RWPE1 (cell line): Measurements from ENCODE around the gene ZFP90.
"Not testable (repeated sequence)": the region's sequence is repeated elsewhere in the genome, so short reads cannot be mapped to it uniquely, and the experiment has no call there.

Experiments used
- CTCF ChIA-PET: fragments of 350-600 bp; sonication (Branson Sonifier 250); formaldehyde crosslinking; extraction: SDS; loops from one replicate; lab custom pipeline; 2021; lab: Yijun Ruan, JAX
- POLR2A ChIA-PET: fragments of 400-600 bp; formaldehyde crosslinking; extraction: SDS; loops from one replicate; lab custom pipeline; 2020; ENCODE audit warnings: antibody characterized with exemption; ENCODE audit not compliant: low non-redundant PET; lab: Yijun Ruan, JAX
- DNase-seq: peaks from one replicate; pipeline ENCODE4 v3.0.0; 2012; ENCODE audit warnings: low spot score
- H3K27ac ChIP-seq: fragments of 450-650 bp; 2 replicates; pipeline ENCODE4 v1.5.1; 2017
- TF ChIP-seq, protein P1 (sequence below): fragments of 450-650 bp; conservative IDR thresholded peaks from 2 replicates; pipeline ENCODE4 v1.5.1; 2017; ENCODE audit warnings: low read depth, mild to moderate bottlenecking

The ZFP90 gene

DNA sequence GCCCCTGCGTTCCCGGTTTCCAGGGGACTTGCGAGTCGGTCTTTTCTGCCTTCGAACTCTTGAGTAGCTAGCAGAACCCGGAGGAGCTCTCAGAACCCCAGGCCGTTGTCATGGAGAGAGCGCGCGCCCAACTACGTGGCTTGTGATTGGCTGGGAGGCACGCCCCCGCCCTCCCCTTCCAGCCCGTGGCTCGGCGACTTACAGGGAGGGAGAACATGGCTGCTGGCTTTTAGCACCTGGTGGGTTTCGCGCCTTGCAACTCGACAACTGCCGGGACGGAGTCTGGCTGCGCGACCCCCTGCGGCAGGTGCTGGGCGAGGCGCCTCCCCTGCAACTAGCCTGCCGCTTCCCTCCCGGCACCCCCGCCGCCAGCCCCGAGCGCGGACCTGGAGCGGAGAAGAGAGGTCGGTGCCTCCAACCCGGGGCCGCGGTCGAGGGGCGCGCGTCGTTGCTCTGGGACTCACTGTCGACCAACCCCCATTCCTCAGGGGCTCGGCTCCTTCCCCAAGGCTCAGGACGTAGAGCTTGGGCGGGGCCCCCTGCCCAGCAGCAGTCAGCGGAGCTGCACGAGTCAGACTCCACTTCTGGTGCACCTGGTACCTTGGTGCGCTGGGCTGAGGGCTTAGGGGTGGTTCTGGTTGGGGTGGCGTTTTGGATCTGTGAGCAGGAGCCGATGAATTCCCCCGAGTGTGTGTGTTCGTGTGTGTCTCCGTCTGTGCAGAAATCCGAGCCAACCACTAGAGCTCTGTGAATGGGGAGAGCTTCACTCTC lies 9.0 kb upstream of the ZFP90 start:
- peak overlapping the region; percentile 69 for H3K27ac ChIP-seq
- TF ChIP-seq, protein P1, sequence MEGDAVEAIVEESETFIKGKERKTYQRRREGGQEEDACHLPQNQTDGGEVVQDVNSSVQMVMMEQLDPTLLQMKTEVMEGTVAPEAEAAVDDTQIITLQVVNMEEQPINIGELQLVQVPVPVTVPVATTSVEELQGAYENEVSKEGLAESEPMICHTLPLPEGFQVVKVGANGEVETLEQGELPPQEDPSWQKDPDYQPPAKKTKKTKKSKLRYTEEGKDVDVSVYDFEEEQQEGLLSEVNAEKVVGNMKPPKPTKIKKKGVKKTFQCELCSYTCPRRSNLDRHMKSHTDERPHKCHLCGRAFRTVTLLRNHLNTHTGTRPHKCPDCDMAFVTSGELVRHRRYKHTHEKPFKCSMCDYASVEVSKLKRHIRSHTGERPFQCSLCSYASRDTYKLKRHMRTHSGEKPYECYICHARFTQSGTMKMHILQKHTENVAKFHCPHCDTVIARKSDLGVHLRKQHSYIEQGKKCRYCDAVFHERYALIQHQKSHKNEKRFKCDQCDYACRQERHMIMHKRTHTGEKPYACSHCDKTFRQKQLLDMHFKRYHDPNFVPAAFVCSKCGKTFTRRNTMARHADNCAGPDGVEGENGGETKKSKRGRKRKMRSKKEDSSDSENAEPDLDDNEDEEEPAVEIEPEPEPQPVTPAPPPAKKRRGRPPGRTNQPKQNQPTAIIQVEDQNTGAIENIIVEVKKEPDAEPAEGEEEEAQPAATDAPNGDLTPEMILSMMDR = no peak
- POLR2A ChIA-PET = interaction anchor here (0.6 kb wide), 1 partner anchor 551 kb away, joined by 3 read pairs; no protein-coding TSS in a partner anchor
- DNase-seq = peak; percentile 99
- CTCF ChIA-PET = interaction anchor here (0.5 to 1.2 kb wide), 7 partner anchors 60 to 322 kb away, joined by 3 to 7 read pairs (median 3); no protein-coding TSS in a partner anchor

DNA sequence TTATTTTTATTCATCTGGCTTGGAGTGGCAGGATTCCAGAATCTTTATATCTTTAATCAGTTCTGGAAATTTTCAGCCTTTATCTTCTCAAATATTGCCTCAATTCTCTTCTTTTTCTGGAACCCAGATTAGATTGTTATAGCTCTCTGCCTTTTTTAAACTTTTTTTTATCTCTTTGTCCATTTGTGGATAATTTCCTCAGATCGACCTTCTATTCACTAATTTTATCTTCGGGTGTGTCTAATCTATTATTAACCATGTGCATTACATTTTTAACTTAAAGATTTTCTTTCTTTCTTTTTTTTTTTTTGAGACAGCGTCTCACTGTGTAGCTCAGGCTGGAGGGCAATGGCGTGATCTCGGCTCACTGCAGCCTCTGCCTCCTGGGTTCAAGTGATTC lies 5.2 kb upstream of the ZFP90 start:
- H3K27ac ChIP-seq = no peak overlapping the region
- ChIA-PET POLR2A (no interaction called here), CTCF (interaction anchor here (1.2 kb wide), 1 partner anchor 56 kb away, joined by 3 read pairs; no protein-coding TSS in a partner anchor)
- TF ChIP-seq, protein P1 = no peak
- DNase-seq = no peak

DNA sequence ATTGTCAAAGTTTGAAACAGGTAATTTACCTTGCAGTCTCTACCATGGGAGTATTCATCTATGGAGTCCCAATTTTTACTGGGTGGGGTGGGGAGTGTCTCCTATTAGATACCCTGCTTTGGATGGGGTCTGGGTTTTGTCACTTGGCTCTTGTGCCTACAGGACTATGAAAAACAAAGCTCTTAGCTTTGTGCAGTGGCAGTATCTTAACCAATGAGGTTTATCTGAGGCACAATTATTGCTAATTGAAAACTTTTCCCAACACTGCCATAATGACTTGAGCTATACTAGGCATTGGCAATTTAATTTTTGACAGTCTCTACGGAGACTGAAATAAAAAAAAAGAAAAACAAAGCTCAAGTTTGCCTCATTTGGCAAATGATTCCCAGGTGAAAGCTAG lies 3.8 kb upstream of the ZFP90 start:
- ChIA-PET POLR2A (no interaction called here), CTCF (no interaction called here)
- DNase-seq = no peak

DNA sequence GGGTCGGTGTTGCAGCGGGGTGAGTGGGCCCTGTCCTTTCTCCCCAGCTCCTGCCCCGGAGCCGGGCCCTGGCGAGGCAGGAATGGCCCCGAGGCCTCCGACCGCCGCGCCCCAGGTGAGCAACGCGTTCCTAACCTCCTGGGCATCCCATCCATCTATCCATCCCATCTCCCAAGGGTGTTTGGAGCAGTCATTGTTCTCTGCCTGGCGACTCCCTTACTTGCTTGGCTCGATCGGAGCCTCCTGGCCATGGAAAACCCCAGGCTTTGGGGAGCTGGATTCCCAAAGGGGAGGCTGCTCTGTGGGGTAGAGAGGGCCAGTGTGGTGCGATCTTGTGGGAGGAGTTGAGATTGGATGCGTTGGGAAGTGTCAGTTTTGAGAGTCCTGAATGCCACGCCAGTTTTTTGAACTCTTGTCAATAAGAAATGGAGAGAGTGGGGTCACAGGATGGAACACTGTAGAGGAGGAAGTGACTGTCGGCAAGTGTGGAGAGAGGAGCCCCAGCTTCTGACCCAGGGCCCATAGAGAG lies 684 bp downstream of the ZFP90 start:
- H3K27ac ChIP-seq = peak overlapping the region; percentile 77
- peak; percentile 49 for DNase-seq
- ChIA-PET CTCF (interaction anchor here (0.6 to 1.0 kb wide), 3 partner anchors 13 to 375 kb away, joined by 4 read pairs; no protein-coding TSS in a partner anchor), POLR2A (no interaction called here)
- TF ChIP-seq, protein P1 = no peak

More for the DNA sequence above, 3.8 kb upstream of the ZFP90 start:
- TF ChIP-seq, protein P1 = no peak
- H3K27ac ChIP-seq = no peak overlapping the region

DNA sequence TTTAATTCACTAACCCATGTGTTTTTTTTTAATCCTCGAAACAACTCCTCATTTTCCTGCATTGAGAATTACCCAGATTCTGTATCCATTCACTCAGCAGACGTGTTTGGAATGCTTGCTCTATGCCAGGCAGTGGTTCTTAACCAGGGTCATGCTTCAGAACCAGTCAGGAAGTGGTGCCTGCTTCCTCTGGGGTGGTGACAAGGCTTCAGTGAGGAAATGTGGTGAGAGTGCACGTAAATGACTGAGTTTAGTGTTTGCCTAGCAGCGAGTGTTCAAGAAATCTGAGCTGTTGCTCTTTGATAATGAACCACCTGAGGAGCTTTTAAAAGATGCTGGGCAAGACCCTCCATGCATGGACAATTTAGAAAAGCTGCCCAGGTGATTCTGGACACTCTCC lies 9.9 kb downstream of the ZFP90 start:
- ChIA-PET POLR2A (interaction anchor here (0.5 kb wide), 1 partner anchor 978 kb away, joined by 6 read pairs; no protein-coding TSS in a partner anchor), CTCF (interaction anchor here (1.0 kb wide), 1 partner anchor 20 kb away, joined by 3 read pairs; no protein-coding TSS in a partner anchor)
- no peak overlapping the region for H3K27ac ChIP-seq
- TF ChIP-seq, protein P1 = no peak
- no peak for DNase-seq

DNA sequence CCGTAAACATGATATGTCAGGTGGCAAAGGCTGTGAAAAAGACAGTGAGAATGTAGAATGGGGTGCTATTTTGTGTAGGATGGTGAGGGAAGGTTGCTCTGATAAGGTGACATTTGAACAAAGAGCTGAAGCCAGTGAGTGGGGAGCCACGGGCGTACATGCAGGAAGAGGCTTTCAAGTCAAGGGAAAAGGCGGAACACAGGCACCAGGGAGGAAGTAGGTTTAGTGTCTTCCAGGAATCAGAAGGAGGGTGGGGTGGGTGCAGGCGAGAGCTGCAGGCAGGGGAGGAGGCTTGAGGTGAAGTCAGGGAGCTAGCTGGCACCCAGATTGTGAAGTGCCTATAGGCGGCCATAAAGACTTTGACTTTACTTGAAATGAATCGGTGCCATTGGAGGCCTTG lies 14.1 kb downstream of the ZFP90 start:
- POLR2A ChIA-PET = no interaction called here
- H3K27ac ChIP-seq = no peak overlapping the region
- TF ChIP-seq, protein P1 = no peak
- CTCF ChIA-PET = interaction anchor here (0.9 kb wide), 1 partner anchor 13 kb away, joined by 4 read pairs; no protein-coding TSS in a partner anchor
- DNase-seq = no peak

DNA sequence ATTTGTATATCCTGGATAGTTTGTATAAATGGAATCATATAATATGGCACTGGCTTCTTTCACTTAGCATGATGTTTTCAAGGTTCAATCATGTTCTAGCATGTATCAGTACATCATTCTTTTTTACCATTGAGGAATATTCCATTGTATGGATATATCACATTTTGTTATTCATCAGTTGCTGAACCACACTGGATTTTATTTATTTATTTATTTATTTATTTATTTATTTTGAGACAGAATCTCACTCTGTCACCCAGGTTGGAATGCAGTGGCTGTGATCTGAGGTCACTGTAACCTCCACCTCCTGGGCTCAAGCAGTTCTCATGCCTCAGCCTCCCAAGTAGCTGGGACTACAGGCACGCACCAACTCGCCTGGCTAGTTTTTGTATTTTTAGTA lies 21.2 kb downstream of the ZFP90 start:
- CTCF ChIA-PET, H3K27ac ChIP-seq, POLR2A ChIA-PET, DNase-seq: not testable (repeated sequence)
